NCI-H1417 (cell line): ENCODE data around the gene DICER1.
"Not testable (repeated sequence)": the region's sequence is repeated elsewhere in the genome, so short reads cannot be mapped to it uniquely, and the experiment has no call there.

Experiments used
- DNase-seq, 3 experiments: peaks; one replicate each; lab custom pipeline; 2025; lab: John Stamatoyannopoulos, UW

DICER1 gene

DNA sequence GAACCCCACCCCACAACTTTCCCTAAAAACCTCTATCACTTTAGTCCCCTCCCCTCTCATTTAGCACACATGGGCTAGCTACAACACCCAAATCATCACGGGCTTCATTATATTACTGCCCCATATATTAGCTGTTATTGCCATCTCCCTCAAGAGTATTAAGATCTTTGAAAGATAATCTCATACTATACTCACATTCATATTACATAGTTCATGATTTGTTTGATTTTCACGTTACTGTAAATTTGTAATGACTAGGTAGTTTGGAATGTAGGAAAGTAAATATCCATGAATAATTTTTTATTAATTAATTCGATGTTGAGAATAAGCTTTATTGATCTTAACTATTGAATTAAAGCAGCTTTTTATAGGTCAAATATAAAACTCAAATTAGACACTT is 7.9 kb downstream of the DICER1 start:
- no peak for DNase-seq

DNA sequence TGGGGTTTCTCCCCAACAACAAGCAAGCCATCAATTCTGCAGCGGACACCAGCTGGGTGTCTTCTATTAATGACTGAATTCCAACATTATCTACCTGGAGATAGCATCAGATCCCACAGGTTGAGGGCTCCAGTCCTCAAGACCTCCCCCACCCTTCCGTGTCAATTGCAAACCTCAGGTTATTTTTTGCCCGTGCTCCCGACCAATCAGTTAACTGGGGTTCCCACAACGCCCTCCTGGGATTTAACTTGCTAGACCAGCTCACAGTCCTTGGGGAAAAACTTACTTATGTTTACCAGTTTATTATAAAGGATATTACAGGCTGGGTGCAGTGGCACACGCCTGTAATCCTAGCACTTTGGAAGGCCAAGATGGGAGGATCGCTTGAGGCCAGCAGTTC is 9.7 kb downstream of the DICER1 start:
- DNase-seq: no peak

DNA sequence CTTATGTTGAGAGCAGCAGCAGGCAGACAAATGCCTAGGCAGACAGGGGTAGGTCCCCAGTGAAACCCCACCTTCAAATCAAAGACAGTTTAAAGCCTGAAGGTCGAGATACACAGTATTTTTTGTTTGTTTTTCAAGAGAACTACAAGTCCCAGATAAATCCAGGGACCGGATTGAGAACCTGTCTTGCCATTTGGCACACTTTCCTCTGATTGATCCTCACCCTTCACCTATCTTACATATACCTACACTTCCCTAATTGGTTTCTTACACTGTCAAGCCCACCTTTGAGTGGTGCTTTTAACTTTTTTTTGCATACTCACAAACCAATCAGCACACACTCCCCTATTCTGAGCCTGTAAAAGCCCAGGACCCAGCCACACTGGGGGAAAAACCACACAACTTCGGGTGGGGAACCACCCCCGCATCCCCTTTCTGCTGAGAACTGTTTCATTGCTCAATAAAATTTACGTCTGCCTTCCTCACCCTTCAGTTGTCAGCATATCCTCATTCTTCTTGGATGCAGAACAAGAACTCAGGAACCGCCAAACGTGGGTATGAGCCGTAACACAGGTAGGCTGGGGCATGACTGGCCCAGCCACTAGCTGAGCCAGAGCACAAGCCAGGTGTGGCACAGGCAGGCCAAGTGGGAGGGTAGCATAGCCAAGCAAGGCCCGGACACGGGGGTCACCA is 11.1 kb downstream of the DICER1 start:
- no peak for DNase-seq

DNA sequence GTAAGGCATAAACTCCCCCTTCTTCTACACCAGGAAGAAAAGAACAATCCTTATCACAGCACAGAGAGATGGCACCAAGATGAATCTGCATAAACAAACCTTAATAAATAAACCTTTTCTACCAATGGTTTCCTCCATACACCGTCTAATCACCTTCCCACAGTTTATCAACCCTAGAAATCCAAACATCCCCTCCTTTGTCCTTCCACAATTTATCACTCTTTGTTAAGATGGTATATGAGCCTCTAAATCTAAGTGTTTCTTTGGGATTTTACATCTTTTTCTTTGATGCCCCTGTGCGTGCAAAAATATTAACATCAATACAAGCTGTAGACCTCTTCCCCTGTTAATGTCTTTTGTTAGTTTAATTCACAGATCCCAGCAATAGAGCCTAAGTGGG is 12.5 kb downstream of the DICER1 start:
- no peak for DNase-seq

DNA sequence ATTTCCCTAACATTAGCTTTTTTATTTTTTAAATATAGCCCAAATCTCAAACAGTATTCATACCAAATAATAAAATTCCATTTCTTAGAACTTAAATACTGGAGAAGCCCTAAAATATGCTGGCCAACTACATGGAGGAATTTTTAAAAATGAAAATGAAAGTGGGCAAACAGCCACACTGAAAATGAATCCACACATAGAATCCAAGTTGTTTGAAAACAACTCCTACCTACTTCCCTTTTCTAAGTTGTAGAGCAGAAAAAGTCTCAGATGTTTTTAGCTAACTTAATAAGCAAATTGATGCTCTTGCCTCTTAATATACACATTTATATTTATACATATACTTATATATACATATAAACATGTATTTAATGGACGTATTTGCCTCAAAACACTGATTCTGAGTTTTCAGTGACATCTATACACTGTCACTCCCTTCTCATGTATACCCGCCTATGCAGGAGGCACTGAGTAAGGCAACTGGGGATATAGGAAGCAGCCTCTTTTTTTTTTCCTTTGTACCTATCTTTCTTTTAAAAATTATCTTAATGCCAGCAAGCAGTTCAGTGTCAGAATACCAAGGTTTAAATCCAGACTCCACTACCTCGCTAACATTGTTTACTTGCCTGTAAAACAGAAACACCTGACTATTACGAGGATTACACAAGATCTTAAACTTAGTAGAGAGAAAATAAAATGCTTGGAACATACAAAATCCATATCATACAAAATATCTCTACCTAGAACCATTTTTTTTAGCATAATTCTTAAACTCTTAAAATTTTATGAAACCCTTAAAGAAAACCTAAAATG is 13.3 kb downstream of the DICER1 start:
- DNase-seq: no peak

DNA sequence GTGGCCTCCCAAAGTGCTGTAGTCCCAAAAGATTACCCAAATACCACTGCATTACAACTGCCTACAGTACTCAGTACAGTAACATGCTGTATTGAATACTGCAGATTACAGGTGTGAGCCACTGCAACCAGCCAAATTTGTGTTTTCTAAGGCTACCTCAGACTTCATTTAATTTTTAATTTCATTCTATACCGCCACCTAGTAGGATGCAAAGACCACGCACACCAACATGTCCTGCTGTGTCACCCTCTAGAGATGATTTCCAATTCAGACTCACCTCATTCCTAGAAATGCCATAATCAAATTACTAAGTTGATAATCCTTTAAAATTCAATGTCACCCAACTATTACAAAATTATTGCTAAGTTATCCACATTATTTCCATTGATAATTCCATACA is 15.1 kb downstream of the DICER1 start:
- DNase-seq: no peak

DNA sequence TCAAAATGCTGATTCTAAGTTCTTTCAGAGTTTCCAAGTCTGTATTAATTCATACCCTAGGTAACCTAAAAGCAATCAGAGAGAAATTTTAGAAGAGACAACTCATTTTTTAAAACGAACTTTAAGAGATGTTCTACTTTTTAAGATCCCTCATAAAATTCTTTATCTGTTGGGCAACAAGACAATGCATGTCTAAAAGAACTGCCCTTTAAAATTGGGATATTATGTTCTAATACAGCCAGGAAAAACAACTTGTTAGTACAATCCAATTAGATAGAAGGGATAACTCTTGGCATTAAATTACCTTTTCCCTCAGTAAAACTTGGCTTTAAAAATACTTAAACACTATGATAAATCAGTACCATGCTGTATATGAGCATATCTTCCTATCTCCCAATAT is 15.6 kb downstream of the DICER1 start:
- DNase-seq: no peak

DNA sequence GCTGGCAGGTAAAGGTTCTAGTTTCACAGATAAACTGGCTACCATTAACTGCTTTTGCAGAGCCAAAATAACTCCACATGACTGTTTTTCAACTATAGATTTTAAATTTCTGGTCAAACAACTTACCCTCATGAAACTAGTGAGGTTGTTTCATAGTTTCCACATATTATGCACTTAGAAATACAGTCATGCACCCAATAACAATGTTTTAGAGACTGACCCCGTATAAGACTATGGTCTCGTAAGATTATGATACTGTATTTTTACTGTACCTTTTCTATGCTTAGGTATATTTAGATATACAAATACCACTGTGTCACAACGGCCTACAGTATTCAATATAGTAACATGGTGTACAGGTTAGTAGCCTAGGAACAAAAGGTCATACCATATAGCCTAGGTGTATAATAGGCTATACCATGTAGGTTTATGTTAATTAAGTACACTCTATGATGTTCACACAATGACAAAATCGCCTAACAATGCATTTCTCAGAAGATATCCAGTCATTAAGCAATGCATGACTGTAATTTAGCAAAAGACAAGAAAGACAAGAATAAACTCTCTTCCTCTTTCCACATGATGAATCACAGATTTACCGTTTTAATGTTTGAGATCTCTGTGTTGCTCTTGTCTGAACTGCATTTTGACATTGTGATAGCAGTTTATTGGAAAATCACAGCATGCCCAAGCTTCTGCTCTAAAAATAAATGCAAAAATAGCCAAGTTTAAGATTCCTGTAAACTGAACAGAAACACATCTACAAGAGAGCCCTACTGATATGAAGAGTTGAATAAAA is 17.1 kb downstream of the DICER1 start:
- no peak for DNase-seq

DNA sequence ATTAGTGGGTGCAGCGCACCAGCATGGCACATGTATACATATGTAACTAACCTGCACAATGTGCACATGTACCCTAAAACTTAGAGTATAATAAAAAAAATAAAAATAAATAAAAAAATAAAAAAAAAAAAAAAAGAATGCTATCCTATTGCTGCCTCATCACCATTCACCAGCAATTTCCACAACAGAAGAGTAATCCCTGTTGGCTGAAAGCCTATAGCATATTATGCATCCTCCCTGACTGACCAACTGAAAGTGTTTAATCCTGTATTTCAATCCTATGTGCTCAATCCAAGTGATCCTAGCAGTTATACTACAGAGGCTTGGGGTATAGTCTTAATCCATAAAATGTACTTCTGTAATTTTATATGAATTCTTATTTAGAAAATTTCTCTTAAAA is 18.5 kb downstream of the DICER1 start:
- DNase-seq: no peak

DNA sequence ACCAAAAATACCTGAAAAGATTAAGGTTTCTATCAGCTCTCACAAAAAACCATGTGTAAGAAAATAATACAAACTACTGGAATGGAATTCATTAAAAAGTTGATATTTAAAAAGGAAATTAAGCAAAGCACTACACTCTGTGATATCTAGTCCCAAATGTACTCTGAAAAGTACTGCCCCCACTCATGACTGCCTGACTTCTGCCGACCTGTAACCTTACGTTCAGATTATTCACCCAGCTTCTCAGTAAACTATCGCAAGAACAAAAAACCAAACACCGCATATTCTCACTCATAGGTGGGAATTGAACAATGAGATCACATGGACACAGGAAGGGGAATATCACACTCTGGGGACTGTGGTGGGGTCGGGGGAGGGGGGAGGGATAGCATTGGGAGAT is 18.9 kb downstream of the DICER1 start:
- DNase-seq: not testable (repeated sequence)

DNA sequence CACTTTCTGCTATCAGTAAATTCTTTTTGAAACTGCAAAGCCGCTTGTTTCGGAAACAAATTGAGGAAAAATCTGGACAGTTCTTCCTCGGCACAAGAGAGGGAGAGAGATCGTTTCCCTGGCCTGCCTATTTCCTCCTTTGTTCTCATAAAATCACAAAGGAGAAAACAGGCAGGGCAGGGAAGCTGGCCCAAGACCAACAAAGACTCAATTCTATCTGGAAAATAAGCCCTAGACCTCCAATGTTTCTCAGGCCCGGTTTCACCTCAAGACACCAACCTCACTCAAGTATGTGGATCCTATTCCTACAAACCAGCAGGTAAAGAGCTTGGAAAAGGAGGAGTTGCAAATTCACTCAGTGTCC is 19.5 kb downstream of the DICER1 start:
- DNase-seq: no peak

DNA sequence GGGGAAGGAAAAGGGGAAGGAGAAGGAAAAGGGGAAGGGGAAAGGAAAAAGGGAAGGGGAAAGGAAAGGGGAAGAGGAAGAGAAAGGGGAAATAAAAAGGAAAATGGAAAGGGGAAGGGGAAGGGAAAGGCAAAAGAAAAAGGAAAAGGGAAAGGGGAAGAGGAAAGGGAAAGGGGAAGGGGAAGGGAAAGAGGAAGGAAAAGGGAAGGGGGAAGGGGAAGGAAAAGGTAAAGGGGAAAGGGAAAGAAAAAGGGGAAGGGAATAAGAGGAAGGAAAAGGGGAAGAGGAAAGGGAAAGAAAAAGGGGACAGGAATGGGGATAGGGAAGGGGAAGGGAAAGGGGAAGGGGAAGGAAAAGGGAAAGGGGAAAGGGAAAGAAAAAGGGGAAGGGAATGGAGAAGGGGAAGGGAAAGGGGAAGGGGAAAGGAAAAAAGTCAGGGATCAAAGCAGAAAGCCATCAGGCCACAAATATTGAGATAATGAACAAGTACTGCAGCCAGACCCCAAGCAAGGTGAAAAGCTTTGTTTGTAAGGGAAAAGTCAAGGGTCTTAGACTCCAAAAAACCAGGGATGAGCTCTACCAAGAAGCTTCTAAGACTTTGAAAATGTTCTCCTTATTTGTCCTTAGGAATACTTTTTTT is 20.0 kb downstream of the DICER1 start:
- no peak for DNase-seq

DNA sequence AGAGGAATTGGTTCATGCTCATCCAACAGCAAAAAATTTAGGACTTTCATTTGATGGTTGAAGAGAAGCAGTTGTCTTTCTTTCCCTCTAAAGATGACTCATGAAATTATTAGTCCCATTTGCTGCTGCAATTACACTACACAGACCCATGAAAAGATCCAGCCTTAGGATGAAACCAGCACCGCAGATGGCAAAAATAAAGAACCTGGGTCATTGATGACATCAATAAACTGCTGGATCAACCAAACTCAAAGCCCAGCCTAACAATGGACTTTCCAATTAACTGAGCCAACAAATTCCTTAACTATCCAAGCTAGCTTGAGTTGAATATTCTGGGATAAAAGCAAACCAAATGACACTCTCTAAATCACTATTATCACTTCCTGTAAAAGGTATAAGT is 20.7 kb downstream of the DICER1 start:
- no peak for DNase-seq

DNA sequence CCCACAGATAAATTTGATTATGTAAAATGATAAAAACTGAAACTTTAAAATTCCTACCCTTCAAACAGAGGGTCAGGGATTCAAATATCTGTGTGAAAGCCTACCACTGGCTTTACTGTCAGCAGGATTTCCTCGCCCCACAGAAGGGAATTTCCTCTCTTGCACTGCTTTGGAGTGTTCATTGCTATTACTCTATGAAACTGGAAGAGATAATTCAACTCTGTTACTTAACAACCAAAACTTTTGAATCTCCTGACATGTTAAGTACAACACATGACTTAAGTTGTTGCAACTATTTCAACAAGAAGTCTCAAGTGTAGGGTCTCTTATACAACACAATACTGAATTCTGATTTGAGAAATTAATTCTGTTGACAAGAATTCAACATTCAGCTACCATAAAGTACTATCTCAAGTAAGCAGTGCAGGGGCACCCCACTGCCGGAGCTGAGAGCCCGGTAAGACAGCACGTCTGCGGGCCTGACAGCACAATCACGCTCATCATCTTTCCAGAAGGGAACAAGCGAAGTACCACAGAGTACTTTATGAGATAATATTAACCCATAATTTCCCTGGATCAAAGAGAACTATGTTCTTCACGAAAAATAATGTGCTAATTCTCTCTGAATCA is 22.9 kb downstream of the DICER1 start:
- no peak for DNase-seq

DNA sequence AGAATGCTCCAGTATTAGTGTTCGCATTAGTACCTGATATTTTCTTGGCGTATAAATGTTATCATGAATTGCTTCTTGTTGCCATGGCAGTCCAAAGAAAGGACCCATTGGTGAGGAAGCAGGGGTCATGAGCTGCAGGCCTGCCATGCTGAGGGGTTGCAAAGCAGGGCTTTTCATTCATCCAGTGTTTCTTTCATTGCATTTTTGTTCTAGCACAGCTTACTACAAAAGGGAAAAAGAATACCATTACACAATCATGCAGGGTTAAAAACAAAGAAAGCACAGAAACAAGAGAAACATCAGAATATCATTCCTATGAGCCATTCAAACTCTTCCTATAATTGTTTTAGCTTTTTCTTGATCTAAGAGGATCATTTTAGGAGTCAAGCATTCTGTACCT is 24.0 kb downstream of the DICER1 start:
- no peak for DNase-seq

DNA sequence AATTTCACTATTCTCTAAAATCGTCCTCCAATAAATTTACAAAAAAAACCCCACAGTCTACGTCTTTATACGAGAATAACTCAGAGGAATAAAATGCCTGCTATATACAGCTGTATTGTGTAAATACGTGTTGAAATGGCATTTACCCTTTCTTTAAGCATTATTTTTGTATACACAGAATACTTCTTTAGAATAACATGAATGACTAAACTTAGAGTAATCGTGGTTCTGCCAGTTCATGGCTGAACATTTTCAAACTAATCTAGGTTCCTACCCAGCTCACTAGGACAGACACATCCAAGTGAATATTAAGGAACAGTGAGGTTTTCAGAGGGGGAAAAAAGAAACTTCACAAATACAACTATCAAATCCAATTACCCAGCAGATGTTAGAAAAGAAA is 24.6 kb downstream of the DICER1 start:
- no peak for DNase-seq

DNA sequence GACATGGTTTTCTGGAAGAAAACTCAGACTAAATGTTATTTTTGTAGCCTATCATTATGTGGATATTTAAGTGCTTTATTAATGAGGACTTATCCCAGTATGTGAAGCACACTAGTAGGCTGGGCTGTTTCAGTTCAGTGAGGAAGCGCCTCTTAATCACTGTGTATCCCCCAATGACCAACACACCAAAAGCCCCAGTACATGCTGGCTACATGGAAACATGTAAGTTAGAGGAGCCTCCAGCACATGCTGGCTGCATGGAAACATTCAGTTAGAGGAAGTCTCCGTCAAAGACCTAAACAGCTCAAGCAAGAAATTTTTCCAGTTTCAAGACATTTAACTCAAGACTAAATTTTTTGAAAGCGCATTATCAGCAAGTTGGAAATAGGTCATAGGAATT is 26.8 kb downstream of the DICER1 start:
- DNase-seq: no peak

DNA sequence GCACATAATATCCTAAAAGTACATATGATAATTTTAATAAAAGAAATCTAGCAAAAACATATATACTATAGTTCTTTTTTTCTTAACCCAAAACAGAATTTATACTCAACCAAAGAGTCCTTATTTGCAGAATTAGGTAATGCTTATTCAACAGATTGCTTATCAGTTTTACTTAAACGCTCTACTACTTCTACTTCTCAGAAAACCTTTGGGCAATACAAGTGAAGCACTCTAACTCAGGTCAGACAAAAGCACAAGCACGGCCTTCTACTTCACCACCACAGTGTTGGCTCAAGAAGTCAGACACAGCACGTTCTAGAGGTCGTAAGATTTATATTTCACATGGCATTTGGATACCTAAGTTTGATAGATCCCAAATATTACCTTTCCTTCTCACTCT is 29.2 kb downstream of the DICER1 start:
- DNase-seq: no peak

DNA sequence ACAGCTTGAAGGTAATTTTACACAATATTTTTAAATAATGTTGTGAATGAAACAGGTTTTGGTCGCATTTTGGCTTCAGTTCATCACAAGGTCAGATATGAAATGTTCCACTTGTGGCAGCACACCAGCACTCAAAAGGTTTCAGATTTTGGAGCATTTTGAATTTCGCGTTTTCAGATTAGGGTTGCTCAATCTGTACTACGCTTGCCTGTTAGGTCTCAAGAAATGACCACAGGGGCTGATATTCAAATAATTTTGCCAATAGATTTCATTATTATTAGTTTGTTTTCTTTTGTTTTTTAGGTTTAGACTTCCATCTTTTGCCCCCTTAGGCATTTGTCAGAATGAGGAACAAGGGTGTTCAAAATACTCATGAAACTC is 29.8 kb downstream of the DICER1 start:
- no peak for DNase-seq

DNA sequence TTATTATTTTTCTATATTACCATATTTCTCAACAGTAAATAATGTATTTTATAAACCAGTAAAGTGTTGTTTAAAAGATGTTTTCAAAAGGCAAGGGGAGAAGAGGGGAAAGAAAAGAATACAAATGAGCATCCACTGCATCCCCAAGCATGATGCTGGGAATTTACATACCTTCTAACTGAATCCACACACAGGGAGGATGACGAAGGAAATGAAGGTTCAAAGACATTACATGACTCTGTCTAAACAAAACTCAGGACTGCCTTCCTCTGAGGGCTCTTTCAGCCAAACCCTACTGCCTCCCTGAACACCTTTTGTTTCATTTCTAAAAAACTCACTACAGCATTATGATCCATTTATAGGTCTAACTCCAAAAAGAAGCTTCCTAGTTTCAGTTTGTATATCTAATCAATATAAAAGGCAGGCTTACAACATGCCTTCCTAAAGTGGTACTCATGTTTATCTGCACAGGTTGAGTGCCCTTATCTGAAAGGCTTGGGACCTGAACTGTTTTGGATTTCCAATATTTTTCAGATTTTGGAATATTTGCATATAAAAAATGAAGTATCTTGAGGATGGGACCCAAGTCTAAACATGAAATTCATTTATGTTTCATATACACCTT is 30.3 kb downstream of the DICER1 start:
- no peak for DNase-seq

DNA sequence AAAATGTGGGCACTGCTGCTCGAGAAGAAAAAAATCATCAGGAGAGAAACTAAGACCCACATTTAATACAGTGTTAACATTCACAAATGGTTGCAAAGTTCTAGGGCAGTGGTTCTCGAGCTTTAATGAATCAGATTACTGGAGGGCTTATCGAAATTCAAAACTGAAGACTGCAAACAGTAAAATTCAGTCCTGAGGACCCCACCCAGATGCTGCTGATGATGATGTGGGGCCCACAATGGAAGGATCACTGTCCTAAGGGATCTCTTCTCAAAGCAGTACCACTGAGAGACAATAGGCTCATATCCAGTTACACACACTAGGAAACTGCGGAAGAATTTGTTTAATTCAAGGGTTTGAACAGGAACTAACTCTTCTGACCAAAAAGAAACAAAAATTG is 31.4 kb downstream of the DICER1 start:
- DNase-seq: no peak

DNA sequence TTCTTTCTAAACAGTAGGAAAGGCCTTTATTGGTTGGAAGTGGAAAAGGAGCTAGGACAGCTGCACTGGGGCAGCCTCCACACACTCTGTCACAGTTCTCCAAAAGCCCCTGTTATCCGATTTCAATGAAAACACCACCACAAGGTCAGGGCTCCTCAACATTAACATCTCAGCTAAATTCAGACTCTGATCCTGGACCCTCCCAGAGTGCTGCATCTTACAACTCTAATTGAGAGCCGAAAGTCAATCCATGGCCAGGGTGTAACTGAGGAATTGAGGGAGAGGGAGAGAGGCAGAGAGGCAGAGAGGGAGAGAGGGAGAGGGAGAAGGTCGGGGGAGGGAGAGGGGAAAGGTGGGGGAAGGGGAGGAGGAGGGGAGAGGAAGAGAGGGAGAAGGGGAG is 32.1 kb downstream of the DICER1 start:
- DNase-seq: no peak
